HG02623 (cell line): ENCODE results near the gene DSPP.

Source experiments
- ATAC-seq: cut with Tn5 transposase; IDR thresholded peaks from one replicate; pipeline ENCODE4 v1.9.1; 2021; ENCODE audit warnings: moderate library complexity; ENCODE audit not compliant: unreplicated experiment

DSPP gene

GRCh38 chr4:87624698-87625097, 16.4 kb downstream of the DSPP start:
- no peak for ATAC-seq

- no peak for ATAC-seq
These were observed 23.3 kb downstream of the DSPP start for GRCh38 chr4:87631668-87632067.

- ATAC-seq = no peak
These were observed 24.1 kb downstream of the DSPP start for GRCh38 chr4:87632469-87632868.

- ATAC-seq = no peak
These were observed 24.9 kb downstream of the DSPP start for GRCh38 chr4:87633243-87633642.

GRCh38 chr4:87644286-87644685, 36.0 kb downstream of the DSPP start:
- no peak for ATAC-seq

GRCh38 chr4:87649980-87650379, 41.7 kb downstream of the DSPP start, which contains the start of gene DMP1:
Gene DMP1, plus strand, starts transcription at chr4:87650280. Its CDS starts 6,213 bp downstream, at chr4:87656493.
- no peak for ATAC-seq

- no peak for ATAC-seq
These were observed 42.6 kb downstream of the DSPP start for GRCh38 chr4:87650938-87651337.

GRCh38 chr4:87651941-87652340, 43.6 kb downstream of the DSPP start:
- ATAC-seq = no peak

GRCh38 chr4:87654487-87655044, 46.2 kb downstream of the DSPP start:
- no peak for ATAC-seq

GRCh38 chr4:87657525-87657924, 49.2 kb downstream of the DSPP start:
- ATAC-seq = no peak

- ATAC-seq = no peak
These were observed 51.1 kb downstream of the DSPP start for GRCh38 chr4:87659247-87659931.

- ATAC-seq = no peak
These were observed 54.5 kb downstream of the DSPP start for GRCh38 chr4:87662871-87663270.
